Measurements from ENCODE around the gene OR1J2.
"Not testable (repeated sequence)": the region's sequence is repeated elsewhere in the genome, so short reads cannot be mapped to it uniquely, and the experiment has no call there.

Gene OR1J2, protein sequence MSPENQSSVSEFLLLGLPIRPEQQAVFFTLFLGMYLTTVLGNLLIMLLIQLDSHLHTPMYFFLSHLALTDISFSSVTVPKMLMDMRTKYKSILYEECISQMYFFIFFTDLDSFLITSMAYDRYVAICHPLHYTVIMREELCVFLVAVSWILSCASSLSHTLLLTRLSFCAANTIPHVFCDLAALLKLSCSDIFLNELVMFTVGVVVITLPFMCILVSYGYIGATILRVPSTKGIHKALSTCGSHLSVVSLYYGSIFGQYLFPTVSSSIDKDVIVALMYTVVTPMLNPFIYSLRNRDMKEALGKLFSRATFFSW

DNA sequence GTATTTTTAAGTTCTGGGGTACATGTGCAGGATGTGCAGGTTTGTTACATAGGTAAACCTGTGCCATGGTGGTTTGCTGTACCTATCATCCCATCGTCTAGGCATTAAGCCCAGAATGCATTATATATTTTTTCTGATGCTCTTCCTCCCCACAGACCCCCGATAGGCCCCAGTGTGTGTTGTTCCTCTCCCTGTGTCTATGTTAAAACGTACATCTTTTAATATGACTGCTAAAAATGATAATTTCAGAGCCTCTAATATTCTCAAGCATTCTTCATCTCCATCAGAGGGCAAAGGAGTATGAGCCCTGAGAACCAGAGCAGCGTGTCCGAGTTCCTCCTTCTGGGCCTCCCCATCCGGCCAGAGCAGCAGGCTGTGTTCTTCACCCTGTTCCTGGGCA is at the start of gene OR1J2:
OR1J2 (plus strand) TSS at position 301 of the 400 bp plus-strand sequence; CDS start at position 301, 0 bp downstream.
- in situ Hi-C loops (cut with MboI; ENCODE audit: low sequenced_read_pairs), result no loop called here

DNA sequence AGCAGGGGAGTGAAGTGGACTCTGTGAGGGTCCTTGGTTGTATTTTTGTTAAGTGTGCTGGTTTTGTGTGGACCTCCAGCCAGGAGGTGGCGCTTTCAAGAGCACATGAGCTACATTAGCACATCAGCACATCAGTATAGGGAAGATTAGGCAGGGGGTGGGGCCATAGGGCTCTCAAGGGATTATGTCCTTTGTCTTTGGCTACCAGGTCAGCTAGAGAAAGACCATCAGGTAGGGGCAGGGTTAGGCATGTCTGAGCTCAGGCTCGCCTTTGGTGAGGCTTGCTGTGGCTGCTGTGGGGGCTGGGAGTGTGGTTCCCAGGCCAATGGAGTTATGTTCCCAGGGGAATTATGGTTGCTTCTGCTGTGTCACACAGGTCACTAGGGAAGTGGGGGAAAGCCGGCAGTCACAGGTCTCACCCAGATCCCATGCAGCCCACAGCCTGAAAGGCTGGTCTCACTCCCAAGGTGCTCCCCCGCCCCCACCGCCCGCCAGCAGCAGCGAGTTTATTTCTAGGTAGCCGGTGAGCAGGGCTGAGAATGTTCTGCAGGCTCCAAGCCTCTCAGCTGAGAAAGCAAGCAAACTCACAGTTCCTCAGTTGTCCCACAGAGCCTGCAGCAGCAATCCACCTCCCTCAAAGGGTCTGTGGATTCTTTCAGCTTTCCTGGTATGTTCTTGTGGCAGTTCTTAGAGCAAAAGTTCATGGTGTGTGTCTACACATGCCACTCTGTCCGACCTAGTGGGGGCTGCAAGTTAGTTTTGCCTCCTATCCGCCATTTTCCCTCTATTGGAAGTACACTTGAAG is 46.6 kb upstream of the OR1J2 start:
- in situ Hi-C loops (cut with MboI; ENCODE audit: low sequenced_read_pairs), result loop anchor here (10.0 to 25.0 kb wide), 2 partner anchors 351 to 898 kb away; partner anchors contain the start of gene CRB2

DNA sequence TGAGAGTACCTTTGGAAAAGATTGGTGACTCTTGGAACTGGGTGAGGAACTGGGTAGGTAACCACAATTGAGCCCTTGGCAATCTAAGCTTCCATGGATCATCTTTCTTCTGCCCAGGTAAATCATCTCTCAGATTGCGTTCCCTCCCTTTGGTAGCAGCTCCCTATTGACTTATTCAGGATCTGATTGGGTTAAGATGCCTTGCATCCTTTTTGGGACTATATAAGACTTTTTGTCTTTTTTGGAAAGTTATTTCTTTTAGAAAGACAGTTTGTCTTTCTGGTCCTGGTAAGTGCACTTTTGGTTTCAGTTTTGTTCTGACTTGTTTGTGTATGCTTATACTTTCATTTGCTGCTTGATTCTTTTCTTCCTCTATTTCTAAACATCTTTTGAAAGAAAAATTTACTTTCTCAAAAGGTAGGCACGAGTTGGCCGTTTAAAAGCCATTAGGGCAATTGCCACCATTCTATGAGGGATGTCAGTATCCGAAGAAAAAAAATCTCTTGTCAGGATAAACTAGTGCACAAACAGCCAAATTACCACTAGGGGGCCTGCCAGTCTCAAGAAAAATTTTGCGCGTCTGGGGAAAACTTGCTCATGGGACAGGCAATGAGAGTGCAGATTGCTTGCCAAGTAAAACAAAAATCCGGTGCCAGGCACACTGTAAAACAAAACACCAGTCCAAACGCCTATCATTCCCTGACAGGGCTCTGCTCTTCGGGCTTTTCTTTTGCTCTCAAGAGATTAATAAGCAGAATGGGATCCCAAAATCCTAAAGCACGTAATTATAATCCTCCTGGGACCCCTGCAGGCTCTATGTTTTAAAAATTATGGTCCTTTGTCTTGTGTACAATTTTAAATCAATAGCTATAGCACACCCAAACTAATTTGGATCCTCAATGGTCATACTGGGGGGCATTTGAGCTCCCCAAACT is 45.7 kb upstream of the OR1J2 start:
- in situ Hi-C loops (cut with MboI; ENCODE audit: low sequenced_read_pairs), result loop anchor here (10.0 to 25.0 kb wide), 2 partner anchors 350 to 897 kb away; partner anchors contain the start of gene CRB2

DNA sequence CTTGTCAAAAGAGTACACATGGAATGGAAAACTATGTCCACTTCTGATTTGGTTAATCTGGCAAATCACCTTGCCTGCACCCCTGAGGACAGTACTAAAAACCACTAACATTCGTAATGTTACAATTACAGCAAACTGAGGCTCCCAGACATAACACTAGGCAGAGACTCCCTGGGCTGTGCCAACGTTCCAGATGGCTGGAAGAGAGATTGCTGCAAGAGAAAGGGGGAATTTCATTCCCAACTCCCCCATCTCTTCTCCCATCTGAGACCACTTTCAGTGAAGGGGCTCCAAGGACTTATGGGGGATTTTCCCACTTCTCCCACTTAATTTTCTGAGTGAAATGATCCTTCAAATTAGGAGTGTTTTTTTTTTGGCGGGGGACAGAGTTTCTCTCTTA is 44.1 kb upstream of the OR1J2 start:
- in situ Hi-C loops (cut with MboI; ENCODE audit: low sequenced_read_pairs), result loop anchor here (10.0 to 25.0 kb wide), 2 partner anchors 348 to 896 kb away; partner anchors contain the start of gene CRB2

DNA sequence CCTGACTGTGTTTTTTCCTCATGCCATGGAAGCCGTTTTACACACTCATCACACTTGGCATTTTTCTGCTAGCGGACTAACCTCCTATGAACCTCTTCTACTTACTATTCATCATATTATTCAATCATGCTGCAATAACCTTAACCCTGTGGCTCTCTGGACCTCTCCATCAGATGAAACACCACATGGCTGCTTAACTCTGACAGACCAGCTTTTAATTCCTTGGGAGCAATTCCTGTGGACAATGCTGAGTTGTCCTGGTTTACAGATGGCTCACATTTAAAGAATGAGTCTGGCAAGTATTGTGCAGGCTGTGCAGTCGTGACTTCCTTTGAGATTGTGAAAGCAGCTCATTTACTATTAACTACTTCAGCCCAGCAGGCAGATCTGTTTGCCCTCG is 41.9 kb upstream of the OR1J2 start:
- in situ Hi-C loops (cut with MboI; ENCODE audit: low sequenced_read_pairs), result loop anchor here (10.0 to 25.0 kb wide), 2 partner anchors 346 to 894 kb away; partner anchors contain the start of gene CRB2

DNA sequence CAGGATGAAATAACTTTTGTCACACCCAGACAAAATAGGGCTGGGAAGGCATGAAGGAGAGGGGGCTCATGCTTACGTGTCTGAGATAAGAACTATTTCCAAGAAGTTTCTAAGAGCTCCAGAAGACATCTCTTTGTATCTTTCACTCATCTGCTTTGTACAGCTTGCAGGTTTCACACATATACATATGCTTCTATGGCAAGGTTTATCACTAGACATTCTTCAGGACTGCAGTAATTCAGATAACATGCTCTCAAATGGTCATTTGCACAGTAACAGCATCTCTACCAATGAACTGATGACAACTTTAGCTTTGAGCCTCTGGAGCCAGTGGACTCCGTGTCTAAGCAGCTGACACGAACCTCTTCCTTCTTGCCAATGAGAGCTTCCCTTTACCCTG is 36.0 kb upstream of the OR1J2 start:
- in situ Hi-C loops (cut with MboI; ENCODE audit: low sequenced_read_pairs), result loop anchor here (25.0 kb wide), 1 partner anchor 888 kb away; the partner anchor contains the start of gene CRB2

DNA sequence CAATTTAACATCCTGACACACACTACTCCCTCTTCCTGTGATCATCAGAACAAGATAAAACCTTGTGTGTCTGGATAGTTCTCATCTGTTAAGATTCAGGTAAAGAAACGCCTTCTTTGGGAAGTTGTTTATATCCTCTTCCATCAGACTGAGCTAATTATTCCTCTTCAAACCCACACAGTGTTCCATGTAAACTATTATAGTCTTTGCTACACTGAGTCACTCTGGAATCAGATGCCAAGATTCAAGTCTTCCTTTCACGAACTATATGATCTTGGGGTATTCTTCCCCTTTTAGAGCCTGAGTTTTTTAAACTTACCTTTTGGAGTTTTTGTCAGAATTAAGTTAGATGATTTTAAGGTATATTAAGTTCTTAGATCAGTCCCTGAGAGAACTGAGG is 34.9 kb upstream of the OR1J2 start:
- in situ Hi-C loops (cut with MboI; ENCODE audit: low sequenced_read_pairs), result no loop called here

DNA sequence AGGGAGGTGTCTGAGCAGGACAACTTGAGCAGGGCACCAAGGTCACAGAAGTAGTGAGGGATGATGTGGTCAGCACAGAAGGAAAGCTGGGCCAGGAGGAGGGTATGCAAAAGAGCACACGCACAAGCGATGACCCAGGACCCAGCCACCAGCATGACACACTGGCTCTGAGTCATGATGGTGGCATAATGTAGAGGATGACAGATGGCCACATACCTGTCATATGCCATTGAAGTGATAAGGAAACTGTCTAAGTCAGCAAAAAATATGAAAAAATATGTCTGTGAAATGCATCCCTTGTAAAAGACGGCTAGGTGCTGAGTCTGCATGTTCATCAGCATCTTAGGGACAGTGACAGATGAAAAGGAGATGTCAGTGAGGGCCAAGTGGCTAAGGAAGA is 33.3 kb upstream of the OR1J2 start:
- in situ Hi-C loops (cut with MboI; ENCODE audit: low sequenced_read_pairs), result no loop called here

DNA sequence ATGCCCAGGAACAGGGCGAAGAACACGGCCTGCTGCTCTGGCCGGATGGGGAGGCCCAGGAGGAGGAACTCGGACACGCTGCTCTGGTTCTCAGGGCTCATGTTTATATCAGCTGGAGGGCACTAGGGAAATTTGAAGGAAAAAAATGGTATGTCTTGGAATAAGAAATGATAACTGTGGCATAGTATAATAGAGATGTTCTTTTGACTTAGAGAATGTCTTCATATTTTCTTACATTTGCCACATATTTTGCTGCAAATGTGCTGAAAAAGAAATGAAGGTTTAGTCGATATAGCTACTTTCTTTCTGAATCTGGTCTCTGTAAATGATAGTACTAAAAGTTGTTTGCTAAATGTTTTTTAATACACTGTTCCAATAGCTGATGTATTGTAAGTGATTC is 32.8 kb upstream of the OR1J2 start, which contains the start of gene OR1J1:
OR1J1 (minus strand) TSS at position 101 of the 400 bp plus-strand sequence; CDS start at position 101, 0 bp downstream.
- in situ Hi-C loops (cut with MboI; ENCODE audit: low sequenced_read_pairs), result no loop called here

DNA sequence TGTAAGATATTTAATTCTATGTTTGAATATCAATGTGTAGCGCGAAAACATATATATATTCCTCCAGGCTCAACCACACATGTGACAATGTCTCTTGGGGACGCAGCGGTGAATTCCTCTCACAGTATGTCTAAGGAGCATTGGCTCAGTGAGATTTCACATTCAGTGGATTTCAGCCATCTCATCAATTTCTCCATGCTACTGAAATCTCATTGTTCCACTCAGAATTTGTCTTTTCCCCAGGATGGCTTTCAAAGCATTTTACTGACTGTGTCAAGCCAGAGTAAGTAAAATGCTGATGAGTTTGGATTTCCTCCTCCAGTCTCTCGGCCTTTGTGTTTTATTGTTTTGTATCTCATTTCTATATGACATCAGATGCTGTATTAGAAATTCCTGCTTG is 31.5 kb upstream of the OR1J2 start:
- in situ Hi-C loops (cut with MboI; ENCODE audit: low sequenced_read_pairs), result no loop called here

DNA sequence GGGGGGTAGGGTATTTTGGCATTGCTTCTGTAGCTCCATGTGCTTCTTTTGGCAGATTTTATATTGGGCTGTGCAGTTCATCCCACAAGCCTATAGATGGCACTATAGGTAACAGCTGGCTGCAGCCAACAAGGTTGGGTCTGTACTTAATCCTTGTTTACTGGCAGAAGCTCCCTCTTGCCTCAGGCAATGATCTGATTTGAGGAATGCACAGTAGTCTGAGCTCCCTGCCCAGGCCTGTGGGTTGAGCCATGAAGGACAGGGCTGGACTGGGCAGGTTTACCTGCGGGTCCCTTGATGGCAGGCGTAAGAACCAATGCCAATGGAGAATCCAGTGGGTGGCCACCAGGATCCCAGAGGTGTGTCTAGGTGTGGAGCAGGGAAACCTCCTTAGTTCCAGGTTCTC is 11.7 kb upstream of the OR1J2 start:
- in situ Hi-C loops (cut with MboI; ENCODE audit: low sequenced_read_pairs), result no loop called here

DNA sequence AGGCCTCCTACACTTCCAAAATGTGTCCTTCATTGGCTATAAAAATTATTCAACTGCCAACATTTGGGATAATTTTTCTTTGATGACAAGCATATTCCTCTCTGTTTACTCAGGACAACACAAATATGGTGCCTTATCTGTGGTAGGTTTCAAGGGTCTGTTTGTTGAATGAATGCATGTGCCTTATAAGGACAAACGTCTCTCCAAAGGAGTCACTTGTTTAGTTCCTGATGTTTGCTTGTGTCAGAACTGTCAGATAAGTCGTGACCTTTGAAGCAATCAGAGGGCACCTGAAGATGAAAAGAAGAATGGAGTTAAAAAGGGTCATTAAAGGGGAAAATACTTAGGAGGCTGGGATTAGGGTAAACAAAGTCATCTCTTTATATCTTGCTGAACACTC is 3.6 kb upstream of the OR1J2 start:
- in situ Hi-C loops (cut with MboI; ENCODE audit: low sequenced_read_pairs), result no loop called here

DNA sequence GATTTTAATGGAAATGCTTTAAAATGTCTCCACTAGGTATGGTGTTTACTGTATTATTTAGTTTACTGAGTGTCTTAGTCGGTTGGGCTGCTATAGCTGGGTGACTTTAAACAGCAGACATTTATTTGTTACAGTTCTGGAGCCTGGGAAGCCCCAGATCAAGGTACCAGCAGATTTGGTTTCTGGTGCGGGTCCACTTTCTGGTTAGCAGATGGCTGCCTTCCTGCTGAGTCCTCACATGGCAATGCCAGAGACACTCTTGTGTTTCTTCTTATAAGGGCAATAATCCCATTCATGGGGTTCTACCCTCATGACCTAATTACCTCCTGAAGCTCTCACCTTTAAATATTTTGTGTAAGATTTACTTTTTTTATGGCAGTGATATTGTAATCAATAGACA is 7.6 kb downstream of the OR1J2 start:
- in situ Hi-C loops (cut with MboI; ENCODE audit: low sequenced_read_pairs), result no loop called here

DNA sequence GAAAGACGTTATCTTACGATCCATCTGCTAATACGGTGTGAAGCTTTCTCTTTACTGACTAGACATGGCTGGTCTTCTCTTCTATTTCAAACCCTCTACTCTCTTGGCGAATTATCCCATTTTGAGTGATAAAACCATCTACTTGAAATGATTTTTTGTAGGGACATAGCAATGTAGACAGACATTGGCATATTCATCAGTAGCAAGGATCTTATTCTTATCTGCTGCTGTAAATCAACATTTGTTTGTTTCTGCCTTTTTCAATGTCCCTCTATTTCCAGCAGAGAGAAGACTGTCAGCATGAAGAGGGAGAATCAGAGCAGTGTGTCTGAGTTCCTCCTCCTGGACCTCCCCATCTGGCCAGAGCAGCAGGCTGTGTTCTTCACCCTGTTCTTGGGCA is 8.2 kb downstream of the OR1J2 start, which contains the start of gene OR1J4:
OR1J4 (plus strand) TSS at position 301 of the 400 bp plus-strand sequence; CDS start at position 301, 0 bp downstream.
- in situ Hi-C loops (cut with MboI; ENCODE audit: low sequenced_read_pairs), result no loop called here

DNA sequence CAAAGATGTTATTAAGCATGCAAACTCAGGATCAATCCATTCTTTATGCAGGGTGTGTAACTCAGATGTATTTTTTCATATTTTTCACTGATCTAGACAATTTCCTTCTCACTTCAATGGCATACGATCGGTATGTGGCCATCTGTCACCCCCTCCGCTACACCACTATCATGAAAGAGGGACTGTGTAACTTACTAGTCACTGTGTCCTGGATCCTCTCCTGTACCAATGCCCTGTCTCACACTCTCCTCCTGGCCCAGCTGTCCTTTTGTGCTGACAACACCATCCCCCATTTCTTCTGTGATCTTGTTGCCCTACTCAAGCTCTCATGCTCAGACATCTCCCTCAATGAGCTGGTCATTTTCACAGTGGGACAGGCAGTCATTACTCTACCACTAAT is 8.8 kb downstream of the OR1J2 start:
- in situ Hi-C loops (cut with MboI; ENCODE audit: low sequenced_read_pairs), result no loop called here

DNA sequence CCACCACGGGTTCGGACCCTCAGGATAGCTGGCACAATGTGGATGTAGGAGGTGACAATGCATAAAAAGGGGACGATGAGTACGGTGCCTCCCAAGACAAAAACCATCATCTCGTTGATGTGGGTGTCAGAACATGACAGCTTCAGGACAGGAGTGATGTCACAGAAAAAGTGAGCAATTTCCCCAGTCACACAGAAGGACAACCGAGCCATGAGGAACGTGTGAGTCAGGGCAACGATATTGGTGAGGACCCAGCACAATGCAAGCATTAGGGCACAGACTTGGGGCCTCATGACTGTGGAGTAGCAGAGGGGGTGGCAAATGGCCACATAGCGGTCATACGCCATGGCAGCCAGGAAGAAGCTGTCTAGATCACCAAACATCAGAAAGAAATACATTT is 16.0 kb downstream of the OR1J2 start:
- in situ Hi-C loops (cut with MboI; ENCODE audit: low sequenced_read_pairs), result no loop called here

DNA sequence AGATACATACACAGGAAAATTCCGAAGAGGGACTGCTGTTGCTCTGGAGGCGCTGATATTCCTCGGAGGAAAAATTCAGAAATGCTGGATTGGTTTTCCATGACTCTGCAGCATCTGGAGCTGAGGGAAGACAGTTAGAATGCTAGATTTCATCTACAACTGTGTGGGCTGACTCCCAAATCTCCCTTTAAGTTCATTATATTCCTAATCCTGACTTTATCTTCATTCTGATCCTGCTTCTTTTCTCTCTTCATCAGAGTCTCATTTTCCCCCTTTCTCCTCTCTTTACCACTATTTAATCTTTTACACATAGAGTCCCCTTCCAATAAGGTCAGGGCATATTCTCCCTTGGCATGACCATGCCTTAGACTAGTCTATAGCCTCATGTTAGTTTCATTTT is 16.6 kb downstream of the OR1J2 start, which contains the start of gene OR1N1:
OR1N1 (minus strand) TSS at position 101 of the 400 bp plus-strand sequence; CDS start at position 101, 0 bp downstream.
- in situ Hi-C loops (cut with MboI; ENCODE audit: low sequenced_read_pairs), result no loop called here

DNA sequence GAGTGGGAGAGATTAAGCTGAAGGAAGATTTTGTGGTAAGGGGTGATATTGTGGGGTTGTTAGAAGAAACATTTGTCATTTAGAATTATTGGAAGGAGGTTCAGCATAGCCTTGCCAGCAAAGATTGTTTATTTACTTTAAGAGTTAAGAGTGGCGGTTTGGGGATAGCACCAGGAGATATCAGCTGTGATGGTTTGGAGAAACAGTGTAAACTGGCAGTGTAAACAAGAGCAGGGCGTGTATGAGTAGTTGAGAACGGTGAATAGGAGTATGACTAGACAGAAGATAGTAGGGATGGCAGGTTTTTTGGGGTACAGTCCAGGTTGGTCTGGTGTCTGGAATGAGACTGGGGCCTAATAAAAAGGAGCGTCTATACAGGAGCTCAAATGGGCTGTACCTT is 20.6 kb downstream of the OR1J2 start:
- in situ Hi-C loops (cut with MboI; ENCODE audit: low sequenced_read_pairs), result not testable (repeated sequence)

DNA sequence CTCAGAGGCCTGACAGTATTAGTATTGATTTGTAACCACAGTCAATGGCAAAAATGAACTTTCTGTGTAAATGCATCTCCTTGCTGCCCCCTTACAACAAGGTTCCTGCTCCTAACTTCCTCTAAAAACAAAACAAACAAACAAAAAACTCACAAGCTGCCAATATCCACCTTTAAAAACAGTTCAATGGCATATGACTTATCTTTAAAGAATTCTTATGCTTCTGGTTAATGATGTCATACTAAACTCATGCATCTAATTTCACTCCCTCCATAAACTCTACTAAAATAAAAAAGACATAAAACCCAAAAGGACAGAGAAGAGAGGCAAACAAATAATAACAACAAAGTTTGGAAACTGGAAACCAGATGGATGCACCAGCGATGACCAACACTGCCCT is 25.5 kb downstream of the OR1J2 start:
- in situ Hi-C loops (cut with MboI; ENCODE audit: low sequenced_read_pairs), result no loop called here

DNA sequence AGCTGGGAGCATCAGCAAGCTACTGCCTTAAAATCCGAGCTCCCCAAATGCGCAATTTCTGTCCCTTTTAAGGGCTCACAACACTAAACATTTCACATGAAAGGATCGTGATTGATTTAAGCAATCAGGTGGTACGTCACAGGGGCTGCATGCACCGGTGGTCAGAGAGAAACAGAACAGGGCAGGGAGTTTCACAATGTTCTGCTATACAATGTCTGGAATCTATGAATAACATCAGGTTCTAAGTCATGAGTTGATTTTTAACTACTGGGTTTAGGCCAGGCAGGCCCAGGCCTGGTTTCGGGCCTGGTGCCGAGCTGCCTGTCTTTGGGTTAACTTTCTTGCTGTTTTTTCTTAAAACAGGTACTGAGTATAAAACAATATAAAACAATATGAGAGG is 26.5 kb downstream of the OR1J2 start:
- in situ Hi-C loops (cut with MboI; ENCODE audit: low sequenced_read_pairs), result not testable (repeated sequence)

All from HL-60/S4 treated with retinoic acid at 250 ng/mL for 4 days and 3 days (cell line).